HG02973 (cell line): ENCODE data around the gene ADGRD2.

Experiments used
- ATAC-seq: cut with Tn5 transposase; IDR thresholded peaks from one replicate; pipeline ENCODE4 v1.9.1; 2021; ENCODE audit warnings: moderate library complexity; ENCODE audit not compliant: unreplicated experiment

Gene ADGRD2

DNA sequence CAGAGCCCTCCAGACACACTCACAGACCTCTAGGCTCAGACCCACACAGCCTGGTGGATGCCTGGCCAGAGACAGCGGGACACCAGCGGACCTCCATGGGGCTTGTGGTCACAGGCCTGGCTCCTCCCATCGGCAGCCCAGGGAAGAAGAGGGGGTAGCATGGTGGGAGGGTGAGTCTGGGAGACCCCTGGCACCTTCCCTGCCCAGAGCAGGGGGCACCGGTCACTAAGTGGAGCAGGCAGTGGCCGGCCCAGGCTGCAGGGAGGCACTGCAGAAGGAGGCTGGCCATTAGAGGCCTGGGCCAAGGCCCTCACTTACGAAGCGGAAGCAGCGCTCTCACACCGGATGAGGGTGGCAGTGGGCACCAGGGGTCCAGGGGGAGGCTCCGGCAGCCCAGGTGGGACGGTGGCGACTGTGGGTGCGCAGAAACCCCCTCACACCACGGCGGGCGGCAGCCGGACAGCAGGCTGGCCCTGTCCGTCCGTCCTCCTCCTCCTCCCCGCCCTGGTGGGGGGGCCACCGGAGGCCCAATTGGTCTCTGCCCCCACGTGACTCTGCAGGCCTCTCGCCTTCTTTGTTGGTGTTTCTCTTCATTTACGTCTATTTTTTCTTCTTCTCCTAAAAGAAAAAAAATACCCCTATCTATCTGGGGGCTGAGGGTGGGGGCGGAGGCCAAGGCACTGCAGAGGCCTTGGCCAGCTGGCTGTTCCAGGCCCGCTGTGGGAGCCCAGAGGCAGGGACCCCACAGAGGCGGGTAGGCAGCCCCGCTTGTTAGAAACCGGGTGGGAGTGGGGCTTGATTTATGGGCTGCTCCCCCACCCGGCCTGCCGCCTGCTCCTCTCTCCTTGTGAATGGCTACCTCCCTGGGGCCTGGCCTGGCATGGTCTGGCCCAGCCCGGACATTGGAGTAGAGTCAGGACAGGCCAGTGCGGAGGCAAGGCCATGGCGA is 57.0 kb downstream of the ADGRD2 start, which contains the start of gene NR5A1:
TSS of gene NR5A1 (minus strand) at position 469 of the 949 bp plus-strand sequence. CDS start 4,004 bp downstream, outside the sequence.
- ATAC-seq, result no peak

DNA sequence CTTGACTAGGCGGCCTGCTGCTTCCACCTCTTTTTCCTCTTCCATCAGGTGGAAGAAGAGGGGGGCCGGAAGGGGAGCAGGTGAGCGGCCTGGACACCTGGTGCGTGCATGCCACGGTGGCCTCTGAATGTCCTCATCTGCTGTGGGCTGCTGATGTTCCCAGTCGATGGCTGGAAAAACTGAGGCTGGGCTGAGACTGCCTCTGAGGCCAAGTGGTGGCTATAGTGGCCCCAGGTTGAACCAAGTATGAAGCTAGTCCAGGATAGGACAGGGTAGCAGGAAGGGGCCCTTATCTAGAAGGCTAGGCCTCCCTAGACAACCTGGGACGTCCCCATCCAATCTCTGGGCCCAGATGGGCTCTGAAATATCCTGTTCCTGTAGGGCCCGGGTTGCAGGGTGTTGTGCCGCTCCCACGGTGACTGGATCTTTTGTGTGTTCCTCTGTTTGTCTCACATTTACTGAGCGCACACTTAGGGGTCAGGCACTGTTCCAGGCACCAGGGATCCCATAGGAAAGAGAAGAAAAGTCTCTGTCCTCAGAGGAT is 57.7 kb downstream of the ADGRD2 start:
- no peak for ATAC-seq

DNA sequence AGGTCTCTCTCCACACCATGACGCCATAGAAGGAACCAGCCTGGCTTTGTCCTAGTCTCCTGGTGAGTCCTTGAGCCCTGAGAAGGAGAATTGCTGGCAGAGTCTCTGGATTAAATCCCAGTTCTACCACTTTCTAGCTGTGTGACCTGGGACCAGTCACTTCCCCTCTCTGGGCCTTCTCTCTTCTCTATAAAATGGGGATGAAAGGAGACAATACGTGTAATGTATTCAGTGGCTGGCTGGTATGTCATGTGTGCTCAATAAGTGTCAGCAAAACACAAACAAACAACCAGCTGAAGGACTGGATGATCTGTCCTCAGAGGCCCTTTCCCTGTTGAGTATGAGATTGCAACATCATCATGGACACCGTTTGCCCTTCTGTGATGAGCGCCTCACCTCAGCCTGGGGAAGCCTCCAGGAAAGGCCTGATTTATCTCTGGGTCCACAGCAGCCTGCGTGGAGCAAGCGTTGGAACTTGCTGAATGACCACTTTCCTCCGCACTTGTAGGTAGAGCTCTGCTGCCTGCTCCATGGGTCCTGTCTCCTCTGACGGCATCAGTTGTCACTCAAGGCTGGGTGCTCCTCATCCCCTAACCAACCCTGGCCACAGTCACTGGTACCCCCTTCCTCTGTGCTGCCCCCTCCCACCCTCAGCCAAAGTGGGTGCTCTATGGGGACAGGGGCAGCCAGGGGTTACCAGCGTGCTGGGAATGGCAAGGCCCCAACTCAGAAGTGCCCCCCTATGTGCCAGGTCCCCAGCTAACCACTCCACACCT is 60.6 kb downstream of the ADGRD2 start:
- ATAC-seq, result no peak

DNA sequence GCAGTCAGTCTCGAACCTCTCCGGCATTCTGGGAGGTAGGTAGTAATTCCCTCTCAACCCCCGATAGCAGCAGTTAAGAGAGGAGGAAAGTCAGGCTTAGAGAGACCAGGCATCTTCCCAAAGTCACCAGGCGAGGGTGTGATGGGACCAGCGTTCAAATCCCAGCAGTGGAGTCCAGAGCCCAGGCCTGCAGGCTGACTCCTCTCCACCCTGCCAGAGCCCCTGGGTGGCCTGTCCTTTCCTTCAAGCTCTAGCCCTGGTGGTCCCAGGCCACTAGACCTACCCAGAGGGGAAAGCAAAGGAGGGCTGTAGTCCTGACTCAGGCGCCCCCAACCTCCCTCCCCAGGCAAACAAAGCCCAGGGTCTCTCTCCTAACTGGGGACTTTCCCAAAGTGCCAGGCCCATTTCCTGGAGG is 61.2 kb downstream of the ADGRD2 start:
- ATAC-seq, result no peak

DNA sequence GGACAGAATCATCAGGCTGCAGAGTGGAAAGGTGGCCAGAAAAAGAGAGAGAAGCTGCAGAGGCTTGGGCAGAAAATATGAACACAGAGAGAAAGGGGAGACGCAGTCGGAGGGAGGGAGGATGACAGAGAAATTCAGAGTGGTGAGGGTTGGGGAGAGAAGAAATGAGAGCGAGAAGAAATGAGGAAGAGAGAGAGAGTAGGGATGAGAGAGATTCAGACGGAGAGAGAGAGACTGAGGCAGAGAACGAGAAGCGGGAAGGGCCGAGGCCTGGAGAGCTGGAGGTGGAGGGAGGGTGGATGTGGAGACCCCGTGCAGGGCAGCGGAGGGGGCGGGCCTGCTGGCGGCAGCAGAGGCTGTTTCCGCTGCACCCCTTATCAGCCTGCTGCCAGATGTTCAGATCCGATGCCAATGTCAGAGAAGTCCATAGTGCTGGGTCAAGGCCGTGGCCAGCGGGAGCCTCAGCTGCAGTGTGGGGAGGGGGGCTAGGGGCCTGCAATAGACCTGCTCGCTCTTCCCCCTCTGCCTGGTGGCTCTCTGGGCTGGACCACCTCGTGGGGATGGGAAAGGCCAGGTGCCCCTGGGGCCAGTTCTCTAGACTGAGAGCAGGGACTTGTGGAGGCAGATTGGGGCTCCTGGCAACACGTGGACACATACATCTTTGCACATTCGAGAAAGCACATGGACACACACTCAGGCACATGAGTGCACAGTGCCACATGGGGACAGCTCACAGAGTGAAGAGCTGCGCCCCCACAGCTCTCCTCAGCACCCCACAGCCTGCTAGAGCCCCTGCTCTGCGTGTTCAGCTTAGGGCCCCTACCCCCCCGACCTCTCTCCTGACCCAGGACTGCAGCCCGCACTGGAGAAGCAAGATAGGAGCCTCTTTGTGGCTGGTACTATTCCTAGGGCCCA is 61.9 kb downstream of the ADGRD2 start:
- ATAC-seq, result no peak

DNA sequence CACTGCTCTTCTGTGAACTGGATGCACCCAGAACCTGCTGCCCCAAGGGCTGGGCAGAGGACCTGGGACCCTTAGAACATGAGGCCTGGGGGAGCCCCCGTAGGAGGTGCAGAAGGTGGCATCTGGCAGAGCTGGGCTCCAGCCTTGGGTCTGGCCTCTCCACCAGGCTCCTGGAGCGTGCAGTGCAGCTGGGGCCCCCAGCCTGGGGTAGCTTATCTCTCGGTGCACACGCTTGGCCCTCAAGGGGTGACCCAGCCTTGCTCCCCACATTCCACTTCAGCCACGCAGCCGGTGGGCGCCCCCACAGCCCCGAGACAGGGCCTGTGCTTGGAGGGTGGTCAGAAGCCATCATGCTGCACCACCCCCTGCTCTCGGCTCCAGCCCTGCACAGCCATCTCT is 62.6 kb downstream of the ADGRD2 start:
- no peak for ATAC-seq

DNA sequence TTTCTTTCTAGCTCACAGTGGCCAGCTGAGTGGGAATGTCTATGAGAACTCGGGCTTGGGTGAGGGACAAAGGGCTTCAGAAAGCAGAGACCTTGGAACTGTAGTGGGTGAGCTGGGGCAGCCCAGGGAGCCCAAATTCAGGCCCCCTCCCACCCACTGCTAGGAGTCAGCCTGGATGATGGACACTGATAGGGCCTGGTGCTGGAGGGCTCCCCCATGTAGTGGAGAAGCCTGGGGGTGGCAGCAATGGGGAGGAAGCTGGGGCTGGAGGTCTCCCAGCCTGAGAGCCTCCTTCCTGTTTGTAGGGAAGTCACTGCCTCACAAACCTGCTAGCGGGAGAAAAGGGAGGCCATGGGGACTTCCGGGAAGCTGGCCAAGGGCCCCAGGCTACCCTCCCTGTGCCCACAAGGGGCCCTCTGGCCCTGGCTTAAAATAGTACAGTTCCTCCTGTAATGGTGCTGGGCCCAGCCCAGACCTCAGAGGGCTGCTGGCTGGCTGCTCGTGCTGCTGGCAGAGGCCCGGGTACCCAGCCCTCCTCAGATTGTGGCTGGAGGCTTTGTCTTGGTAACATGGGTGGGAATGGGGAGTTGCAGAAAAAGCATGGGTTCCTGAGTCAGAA is 63.2 kb downstream of the ADGRD2 start:
- ATAC-seq, result no peak

DNA sequence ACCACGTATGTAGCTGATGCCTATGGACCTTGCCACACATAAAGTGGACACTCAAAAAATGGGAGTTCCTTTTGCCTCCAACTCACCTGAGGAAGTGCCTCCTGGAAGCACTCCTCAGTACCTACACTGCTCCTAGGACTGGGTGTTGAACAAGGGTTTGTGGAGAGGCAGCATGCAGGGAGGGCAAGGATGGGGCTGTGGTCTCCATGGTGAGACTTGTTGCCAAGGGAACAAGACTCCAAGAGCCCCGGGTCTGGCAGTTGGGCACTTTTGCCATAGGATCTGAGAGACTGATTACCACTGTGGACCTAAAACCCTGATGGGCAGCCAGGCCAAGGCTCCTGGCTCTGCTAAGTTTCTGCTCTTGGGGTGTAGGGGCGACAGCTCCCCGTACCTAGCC is 63.9 kb downstream of the ADGRD2 start:
- ATAC-seq, result no peak

DNA sequence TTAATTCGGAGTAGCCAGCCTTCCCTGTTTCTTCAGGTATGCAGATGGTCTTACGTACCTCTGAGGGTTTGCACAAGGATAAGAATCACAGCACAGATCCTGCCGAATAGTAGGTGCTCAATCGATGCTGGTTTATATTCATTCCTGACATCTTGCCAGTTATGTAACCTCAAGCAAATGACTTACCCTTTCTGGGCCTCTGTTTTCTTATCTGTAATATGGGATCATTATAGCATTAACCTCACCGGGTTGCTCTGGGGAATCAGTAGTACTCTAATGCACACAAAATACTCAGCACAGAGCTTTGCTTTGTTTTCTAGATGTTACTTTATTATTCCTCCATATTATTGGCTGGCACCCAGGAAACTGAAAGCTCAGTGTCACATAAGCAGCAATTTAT is 64.6 kb downstream of the ADGRD2 start:
- ATAC-seq, result no peak

DNA sequence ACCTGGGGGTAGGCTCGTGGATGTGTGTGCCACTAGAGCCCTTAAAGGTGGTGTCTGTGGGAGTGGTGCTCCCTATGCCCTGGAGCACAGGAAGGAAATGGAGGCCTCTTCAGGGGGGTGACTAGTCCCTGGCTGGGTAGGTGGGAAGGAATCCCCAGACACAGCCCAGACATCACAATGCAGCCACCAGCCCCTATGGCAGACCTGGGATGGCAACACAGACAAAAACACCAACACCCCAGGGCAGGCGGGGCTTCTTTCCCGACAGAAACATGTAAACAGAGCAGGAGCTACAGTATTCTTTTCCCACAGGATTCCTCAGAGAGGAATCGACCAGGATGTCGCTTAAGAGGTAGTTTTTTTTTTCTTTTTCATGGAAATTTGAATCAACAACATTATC is 67.3 kb downstream of the ADGRD2 start:
- ATAC-seq, result no peak

DNA sequence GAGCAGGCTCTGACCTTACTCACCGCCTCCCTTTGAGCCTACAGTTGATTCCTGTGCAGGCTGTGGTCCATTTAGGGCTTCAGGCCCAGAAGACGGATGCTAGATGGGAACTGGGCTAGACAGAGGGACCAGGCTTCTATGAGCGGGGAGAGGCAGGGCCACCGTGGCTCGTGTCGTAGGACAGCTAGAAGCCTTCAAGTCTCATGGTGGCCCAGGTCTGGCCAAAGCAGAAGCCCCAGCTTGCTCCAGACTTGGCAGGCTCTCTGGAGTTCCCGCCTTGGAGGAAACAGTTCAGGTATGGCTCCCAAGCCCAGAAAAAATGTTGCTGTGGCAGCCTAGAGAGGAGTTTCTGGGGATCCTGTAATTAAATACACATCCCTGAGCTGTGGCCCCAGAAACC is 67.9 kb downstream of the ADGRD2 start:
- no peak for ATAC-seq

DNA sequence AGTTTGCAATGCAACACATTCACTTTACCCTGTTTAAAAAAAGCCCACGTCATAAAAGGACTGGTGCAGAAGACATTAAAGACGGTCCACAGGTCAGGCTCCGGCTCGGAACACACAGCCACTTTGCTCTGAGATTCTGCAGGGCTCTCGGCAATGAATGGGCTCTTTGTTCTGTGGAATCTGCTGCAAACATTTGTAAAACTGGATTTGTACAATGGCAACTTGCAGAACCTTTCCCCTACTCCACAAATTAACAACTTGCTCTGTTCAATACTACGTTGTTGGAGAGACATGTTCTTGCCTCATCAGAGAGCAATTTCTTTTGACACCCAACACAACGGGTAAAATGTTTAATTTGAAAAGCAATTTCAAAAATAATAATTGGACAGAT is 70.0 kb downstream of the ADGRD2 start:
- no peak for ATAC-seq

DNA sequence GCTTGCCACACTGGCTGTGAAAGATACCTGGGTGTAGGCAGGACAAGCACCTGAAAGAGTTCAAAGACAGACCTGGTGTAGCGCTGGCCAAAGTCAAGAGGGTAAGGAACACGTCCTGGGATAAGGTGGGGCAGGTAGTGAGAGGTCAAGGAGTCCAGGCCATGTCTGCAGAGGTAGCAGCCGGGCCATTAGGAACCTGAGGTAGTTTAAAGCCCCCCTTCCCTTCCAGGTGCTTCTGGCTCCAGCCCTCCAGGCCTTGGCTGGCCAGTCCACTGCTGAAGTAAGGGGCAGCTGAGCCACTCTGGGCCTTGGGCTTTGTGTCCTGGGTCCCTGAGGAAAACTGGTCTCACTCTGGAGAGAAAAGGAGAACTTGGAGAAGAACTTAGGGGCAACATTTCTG is 70.9 kb downstream of the ADGRD2 start:
- no peak for ATAC-seq

DNA sequence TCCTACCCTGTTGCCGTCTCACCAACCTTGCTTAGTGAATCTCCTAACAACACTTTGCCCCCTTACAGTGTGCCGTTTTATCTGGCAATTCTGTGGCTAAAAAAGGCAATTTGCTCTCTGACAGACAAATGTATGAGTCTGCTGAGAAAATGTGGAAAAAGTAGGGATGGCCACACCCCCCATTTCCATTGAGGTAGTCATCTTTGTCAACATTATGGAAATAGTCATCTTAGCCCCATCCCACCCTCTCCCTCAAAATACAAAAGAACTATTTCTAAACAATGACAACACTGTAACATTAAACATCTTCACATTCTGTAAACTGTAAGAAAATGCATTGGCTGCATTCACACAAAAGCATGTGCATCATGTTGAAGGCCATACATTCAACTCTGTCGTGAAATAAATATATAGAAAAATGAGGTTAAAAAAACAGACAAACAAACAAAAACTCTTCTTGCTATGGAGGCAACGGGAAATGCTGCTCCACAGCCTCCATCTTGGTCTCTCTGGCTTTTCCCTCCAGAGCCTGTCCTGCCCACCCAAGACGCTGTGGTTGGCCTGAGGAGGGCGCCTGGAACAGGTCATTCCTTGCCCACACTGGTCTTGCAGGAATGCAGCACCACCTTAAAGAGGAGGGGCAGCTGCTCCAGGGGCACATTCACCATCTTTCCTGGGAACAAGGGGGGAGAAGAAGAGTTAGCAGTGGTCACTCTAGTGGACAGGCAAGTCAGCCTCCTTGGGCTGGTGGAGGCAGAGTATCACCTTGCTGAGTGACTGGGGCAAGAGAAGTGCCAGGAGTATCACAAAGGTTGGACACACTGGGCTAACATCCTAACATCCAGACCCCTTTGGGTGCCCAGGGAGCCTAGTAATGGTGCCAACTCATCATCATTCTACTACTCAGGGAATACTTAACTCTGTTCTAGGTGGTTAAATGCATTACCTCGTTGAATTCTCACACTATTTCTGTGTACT is 72.2 kb downstream of the ADGRD2 start:
- no peak for ATAC-seq

DNA sequence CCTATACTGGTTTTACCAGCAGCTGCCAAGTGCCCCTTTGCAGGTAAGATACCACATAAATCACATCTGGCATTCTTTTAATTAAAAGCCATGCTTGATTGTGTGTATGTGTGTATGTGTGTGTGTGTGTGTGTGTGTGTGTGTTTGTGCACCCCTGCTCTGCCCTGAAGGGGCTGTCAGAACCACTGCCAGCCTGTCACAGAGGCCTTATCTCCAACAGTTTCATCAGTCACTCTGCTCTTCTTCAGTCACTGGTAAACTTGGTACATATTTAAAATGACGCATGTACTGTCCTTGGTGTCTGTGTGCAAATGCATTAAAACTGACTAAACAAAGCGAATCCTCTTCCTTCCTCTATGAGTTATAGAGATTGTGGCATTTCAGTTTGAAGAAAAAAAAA is 75.9 kb downstream of the ADGRD2 start:
- no peak for ATAC-seq

DNA sequence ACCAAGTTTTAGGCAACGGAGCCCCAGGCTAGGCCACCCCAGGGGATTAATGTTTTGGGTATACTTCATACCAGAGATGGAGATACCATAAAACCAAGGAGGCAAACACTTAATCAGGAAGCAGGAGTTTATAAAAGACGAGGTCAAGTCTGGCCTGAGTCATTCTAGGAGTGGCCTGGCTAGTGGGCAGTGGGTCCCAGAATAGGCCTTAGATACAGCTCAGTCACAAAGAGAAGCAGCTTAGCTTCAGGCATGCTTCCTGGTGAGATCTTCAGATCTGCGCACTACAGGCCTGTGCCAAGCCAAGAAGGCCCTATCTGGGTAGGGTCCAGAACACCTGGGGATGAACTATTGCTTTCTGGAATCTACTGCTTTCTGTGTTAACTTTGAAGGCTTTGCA is 77.5 kb downstream of the ADGRD2 start:
- ATAC-seq, result no peak
